Measurements from ENCODE around the gene COL4A2.

GRCh38 chr13:110345701-110346100 lies 38.6 kb downstream of the COL4A2 start:
- TF ChIP-seq, protein P1, sequence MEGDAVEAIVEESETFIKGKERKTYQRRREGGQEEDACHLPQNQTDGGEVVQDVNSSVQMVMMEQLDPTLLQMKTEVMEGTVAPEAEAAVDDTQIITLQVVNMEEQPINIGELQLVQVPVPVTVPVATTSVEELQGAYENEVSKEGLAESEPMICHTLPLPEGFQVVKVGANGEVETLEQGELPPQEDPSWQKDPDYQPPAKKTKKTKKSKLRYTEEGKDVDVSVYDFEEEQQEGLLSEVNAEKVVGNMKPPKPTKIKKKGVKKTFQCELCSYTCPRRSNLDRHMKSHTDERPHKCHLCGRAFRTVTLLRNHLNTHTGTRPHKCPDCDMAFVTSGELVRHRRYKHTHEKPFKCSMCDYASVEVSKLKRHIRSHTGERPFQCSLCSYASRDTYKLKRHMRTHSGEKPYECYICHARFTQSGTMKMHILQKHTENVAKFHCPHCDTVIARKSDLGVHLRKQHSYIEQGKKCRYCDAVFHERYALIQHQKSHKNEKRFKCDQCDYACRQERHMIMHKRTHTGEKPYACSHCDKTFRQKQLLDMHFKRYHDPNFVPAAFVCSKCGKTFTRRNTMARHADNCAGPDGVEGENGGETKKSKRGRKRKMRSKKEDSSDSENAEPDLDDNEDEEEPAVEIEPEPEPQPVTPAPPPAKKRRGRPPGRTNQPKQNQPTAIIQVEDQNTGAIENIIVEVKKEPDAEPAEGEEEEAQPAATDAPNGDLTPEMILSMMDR (IDR thresholded peaks at IDR 0.05) = no peak
- no peak for TF ChIP-seq EP300 (IDR thresholded peaks at IDR 0.05)

Measured in ovary (tissue), 3 donors.